ENCODE data around the gene TMEM240.
"Not testable (repeated sequence)": the region's sequence is repeated elsewhere in the genome, so short reads cannot be mapped to it uniquely, and the experiment has no call there.

The TMEM240 gene

DNA sequence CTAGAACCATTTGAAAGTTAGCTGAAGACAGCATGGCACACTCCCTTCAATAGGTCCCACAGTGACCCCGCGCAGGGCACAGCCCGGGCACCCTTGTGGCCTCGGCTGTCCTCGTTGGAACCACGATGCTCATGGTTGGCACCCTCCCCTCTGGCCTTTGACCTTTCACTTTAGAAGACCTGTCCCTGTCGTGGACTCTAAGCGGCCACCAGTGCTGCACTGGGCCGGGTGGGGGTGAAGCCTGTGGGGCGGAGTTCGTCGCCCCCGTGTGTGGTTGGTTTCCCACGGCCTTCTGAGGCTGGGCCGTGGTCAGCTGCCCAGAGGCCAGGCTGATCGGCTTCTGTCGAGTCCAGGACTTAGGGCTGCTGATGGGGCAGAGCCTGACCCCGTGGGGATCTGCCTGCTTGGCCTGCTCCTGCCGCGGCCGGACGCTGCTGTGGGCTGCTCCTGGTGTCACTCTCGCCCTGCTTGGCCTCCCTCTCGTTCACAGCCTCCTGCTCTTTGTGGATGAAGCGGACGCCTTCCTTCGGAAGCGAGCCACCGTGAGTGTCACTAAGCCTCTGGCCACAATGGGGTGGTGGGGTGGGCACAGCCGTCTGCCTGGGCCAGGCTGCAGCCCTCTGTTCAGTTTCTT is 15.6 kb downstream of the TMEM240 start:
- not testable (repeated sequence) for DNase-seq (ENCODE audit: low read depth in 2 of 2)

DNA sequence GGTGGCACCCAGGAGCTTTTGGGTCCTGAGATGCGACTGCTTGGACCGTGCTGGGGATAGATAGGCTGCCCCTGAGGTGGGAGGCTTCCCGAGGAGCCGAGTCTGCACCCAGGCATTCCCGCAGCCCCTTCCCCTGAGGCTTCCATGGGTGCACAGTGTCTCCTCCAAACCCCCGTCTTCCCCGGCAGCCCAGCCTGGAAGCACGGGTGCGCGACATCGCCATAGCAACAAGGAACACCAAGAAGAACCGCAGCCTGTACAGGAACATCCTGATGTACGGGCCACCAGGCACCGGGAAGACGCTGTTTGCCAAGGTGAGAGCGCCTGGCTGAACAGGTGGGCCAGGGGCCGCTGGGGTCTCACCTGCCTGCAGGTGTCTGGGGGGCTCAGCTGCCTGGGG is 16.8 kb downstream of the TMEM240 start:
- DNase-seq (ENCODE audit: low read depth in 2 of 2), result not testable (repeated sequence)

- not testable (repeated sequence) for DNase-seq (ENCODE audit: low read depth in 2 of 2)
Measured at GRCh38 chr1:1523226-1523625, 17.2 kb downstream of the TMEM240 start.

DNA sequence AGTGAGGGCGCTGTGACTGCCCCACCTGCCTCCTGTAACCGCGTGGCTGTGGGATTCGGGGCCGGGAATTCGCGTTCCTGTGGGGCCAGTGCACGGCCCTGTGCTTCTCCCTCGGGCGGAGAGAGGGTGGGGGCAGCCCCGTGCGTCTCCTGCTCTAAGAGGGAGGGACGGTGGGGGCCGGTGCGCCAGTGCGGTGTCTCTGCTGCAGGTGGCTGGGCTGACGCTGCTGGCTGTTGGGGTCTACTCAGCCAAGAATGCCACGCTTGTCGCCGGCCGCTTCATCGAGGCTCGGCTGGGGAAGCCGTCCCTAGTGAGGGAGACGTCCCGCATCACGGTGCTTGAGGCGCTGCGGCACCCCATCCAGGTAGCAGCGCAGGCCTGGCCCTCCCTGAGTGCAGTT is 17.9 kb downstream of the TMEM240 start:
- not testable (repeated sequence) for DNase-seq (ENCODE audit: low read depth in 2 of 2)

- DNase-seq (ENCODE audit: low read depth in 2 of 2), result no peak
Measured at GRCh38 chr1:1521331-1521730, 19.1 kb downstream of the TMEM240 start.

- DNase-seq (ENCODE audit: low read depth in 2 of 2), result not testable (repeated sequence)
Measured at GRCh38 chr1:1519805-1520505, 20.5 kb downstream of the TMEM240 start.

DNA sequence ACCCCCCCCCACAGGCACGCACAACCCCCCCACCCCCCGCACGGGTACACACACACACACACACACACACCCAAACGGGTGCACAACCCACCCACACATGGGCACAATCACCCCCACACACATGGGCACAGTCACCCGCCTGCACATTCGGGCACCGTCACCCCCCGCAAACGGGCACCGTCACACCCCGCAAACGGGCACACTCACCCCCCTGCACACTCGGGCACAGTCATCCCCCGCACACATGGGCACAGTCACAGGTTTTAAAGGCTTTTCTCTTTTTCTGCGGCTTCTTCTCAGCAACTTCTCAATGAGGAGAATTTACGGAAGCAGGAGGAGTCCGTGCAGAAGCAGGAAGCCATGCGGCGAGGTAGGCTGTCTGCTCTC is 21.8 kb downstream of the TMEM240 start:
- not testable (repeated sequence) for DNase-seq (ENCODE audit: low read depth in 2 of 2)

DNA sequence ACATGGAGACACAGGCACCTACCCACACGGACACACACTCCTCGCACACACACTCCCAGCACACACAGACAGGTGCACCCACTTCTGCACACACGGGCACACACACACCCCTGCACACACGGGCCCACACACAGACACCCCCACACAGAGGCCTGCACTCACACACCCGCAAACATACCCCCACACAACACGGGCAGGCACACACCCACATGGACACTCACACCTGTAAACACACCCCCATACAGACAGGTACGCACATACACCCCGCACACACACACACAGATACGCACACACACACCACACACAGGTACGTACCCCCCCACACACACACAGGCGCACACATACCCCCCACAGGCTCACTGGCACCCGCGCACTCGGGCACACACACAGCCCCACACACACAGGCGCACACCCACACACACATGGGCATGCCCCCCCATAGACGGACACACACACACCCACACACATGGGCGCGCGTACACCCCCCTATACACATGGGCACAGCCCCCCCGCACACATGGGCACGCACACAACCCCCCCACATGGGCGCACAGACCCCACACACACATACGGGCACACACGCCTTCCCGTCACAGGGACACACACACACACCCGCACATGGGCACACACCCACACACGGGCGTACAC is 22.3 kb downstream of the TMEM240 start:
- DNase-seq (ENCODE audit: low read depth in 2 of 2), result no peak

- DNase-seq (ENCODE audit: low read depth in 2 of 2), result not testable (repeated sequence)
Measured at GRCh38 chr1:1516923-1517322, 23.5 kb downstream of the TMEM240 start.

- DNase-seq (ENCODE audit: low read depth in 2 of 2), result not testable (repeated sequence)
Measured at GRCh38 chr1:1514376-1514775, 26.0 kb downstream of the TMEM240 start.

- DNase-seq (ENCODE audit: low read depth in 2 of 2), result not testable (repeated sequence)
Measured at GRCh38 chr1:1513675-1514074, 26.7 kb downstream of the TMEM240 start.

- DNase-seq (ENCODE audit: low read depth in 2 of 2), result not testable (repeated sequence)
Measured at GRCh38 chr1:1512425-1512824, 28.0 kb downstream of the TMEM240 start.

GRCh38 chr1:1511533-1512285 is 28.7 kb downstream of the TMEM240 start, which contains the start of gene ATAD3A:
ATAD3A (plus strand) TSS chr1:1512162; CDS start chr1:1512269, 107 bp downstream.
- peak; percentile 93 to 94 for DNase-seq (ENCODE audit: low read depth in 2 of 2)

- no peak for DNase-seq (ENCODE audit: low read depth in 2 of 2)
Measured at GRCh38 chr1:1510912-1511532, 29.4 kb downstream of the TMEM240 start.

GRCh38 chr1:1509465-1509850 is 31.0 kb downstream of the TMEM240 start:
- not testable (repeated sequence) for DNase-seq (ENCODE audit: low read depth in 2 of 2)

- DNase-seq (ENCODE audit: low read depth in 2 of 2), result not testable (repeated sequence)
Measured at GRCh38 chr1:1508775-1509464, 31.5 kb downstream of the TMEM240 start.

DNA sequence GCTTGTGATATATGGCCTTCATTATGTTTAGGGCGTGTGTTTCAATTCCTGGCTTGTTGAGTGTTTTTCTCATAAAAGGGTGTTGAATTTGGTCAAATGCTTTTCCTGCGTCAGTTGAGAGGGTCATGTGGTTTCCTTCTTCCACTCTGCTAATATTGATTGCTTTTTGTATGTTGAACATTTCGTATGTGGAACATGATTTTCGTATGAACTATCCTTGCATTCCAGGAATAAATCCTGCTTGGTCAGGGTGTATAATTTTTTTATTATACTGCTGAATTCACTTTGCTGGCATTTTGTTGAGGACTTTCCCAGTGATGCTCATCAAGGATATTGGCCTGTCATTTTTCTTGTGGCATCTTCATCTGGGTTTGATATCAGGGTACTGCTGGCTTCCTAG is 33.1 kb downstream of the TMEM240 start:
- DNase-seq (ENCODE audit: low read depth in 2 of 2), result no peak

DNA sequence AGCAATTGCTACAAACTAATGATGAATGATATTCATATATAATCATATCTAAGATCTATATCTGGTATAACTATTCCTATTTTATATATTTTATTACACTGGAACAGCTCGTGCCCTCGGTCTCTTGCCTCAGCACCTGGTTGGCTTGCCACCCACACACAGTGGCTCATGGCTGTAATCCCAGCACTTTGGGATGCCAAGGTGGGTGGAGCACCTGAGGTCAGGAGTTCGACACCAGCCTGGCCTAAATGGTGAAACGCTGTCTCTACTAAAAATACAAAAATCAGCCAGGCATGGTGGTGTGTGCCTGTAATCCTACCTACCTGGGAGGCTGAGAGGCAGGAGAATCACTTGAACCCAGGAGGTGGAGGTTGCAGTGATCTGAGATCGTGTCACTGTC is 34.6 kb downstream of the TMEM240 start:
- not testable (repeated sequence) for DNase-seq (ENCODE audit: low read depth in 2 of 2)

- DNase-seq (ENCODE audit: low read depth in 2 of 2), result not testable (repeated sequence)
Measured at GRCh38 chr1:1505366-1505798, 35.0 kb downstream of the TMEM240 start.

- peak in 1 of 2 experiments; percentile 7 for DNase-seq (ENCODE audit: low read depth in 2 of 2)
Measured at GRCh38 chr1:1504777-1505365, 35.6 kb downstream of the TMEM240 start.
